Mucosa of descending colon (tissue), 3 donors: ENCODE results near the gene NTRK1. TPM values are rescaled to one million over a fixed set of nuclear protein-coding genes. Genes with fewer than 3 reads are reported as not detected.

Experiments
- ATAC-seq: fragments of 200-7000 bp; cut with Tn5 transposase; one replicate; pipeline ENCODE4 v1.9.1; 2020; ENCODE audit warnings: mild to moderate bottlenecking, moderate library complexity
- DNase-seq, 3 donors: peaks; one replicate each; pipeline ENCODE4 v3.0.0-alpha.2; 2020
- H3K36me3 ChIP-seq: fragments of 200-600 bp; one replicate; pipeline ENCODE4 v1.8.0; 2021; ENCODE audit warnings: low read depth, mild to moderate bottlenecking
- H3K4me1 ChIP-seq: fragments of 200-600 bp; one replicate; pipeline ENCODE4 v1.8.0; 2021; ENCODE audit warnings: low read depth, mild to moderate bottlenecking
- H3K4me3 ChIP-seq: fragments of 200-600 bp; one replicate; pipeline ENCODE4 v1.8.0; 2021; ENCODE audit warnings: mild to moderate bottlenecking
- H3K9me3 ChIP-seq: fragments of 200-600 bp; one replicate; pipeline ENCODE4 v1.8.0; 2021; ENCODE audit warnings: mild to moderate bottlenecking
- intact Hi-C, 2 donors: fragments of 100-400 bp; cut with DNase I in 1 of 2; cut with micrococcal nuclease in 1 of 2; formaldehyde crosslinking; loops; one replicate each; pipeline versions ENCODE4 v1.11.0 to v1.11.1; 2022; cut with DNase I, micrococcal nuclease
- total RNA-seq, 3 donors: library from RNA; stranded (reverse); fragmentation: NEBNext Ultra II Directional in 2 of 3; extraction: Animal tissue kit (Norgen Biotek cat#: 25700) in 2 of 3; gene quantifications; one replicate each; pipeline versions ENCODE4 v1.2.1 to v1.2.4, GENCODE V29; 2021 to 2023
- TF ChIP-seq, protein P1 (sequence below): fragments of 200-600 bp; IDR thresholded peaks from one replicate; pipeline ENCODE4 v1.8.0; 2022; ENCODE audit warnings: antibody characterized with exemption, mild to moderate bottlenecking
- donor health status: DM: no; HTN: no; CAD: no; lungs with moderate emphysema.
- donor health status: DM: no; HTN: no; CAD: no.
- donor health status: DM: no; HTN: yes; CAD: no.

Gene NTRK1
- total RNA-seq, 3 donors from 2014 or later, result 0.67 to 1.3 (median 0.79) TPM

DNA sequence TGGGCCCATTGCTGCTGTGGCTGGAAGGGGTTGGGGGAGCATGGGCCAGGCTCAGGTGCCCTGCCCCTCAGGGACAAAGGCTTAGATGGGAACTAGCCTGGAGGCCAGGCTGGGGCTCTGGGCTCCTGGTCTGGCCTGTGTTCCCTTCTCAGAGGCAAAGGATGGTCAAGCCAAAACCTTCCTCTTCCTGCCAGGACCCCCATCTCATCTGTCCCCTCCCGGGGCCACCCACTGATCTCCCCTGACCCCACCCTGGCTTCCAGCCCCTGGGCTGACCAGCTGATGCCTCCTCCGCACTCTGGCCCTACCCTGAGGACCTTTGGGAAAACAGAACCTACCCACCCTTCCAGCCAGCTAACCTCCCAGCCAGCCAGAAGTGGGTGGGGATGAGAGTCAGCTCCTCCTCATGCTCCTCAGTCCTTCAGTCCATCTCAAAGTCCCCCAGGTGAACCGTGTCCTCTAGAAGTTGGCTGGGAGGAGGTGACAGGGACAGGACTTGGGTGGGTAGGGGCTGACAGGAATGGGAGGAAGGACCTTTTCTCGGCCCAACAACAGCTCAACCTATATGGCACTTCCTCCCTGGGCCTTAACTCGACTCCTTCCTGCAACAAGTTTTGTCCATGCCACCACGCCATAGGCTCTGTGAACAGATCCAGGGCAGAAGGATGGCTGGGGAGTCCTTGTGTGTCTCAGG is 40.4 kb downstream of the NTRK1 start:
- Histone ChIP-seq H3K36me3 (no peaks in the 10 kb centered on the region), H3K4me3 (no peak overlapping the region), H3K4me1 (no peaks in the 10 kb centered on the region), H3K9me3 (no peaks in the 10 kb centered on the region)
- intact Hi-C loops, result no loop called here
- peak in 2 of 3 donors; percentile 8 to 26 for DNase-seq
- TF ChIP-seq, protein P1, sequence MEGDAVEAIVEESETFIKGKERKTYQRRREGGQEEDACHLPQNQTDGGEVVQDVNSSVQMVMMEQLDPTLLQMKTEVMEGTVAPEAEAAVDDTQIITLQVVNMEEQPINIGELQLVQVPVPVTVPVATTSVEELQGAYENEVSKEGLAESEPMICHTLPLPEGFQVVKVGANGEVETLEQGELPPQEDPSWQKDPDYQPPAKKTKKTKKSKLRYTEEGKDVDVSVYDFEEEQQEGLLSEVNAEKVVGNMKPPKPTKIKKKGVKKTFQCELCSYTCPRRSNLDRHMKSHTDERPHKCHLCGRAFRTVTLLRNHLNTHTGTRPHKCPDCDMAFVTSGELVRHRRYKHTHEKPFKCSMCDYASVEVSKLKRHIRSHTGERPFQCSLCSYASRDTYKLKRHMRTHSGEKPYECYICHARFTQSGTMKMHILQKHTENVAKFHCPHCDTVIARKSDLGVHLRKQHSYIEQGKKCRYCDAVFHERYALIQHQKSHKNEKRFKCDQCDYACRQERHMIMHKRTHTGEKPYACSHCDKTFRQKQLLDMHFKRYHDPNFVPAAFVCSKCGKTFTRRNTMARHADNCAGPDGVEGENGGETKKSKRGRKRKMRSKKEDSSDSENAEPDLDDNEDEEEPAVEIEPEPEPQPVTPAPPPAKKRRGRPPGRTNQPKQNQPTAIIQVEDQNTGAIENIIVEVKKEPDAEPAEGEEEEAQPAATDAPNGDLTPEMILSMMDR, result no peak
- no peak for ATAC-seq

DNA sequence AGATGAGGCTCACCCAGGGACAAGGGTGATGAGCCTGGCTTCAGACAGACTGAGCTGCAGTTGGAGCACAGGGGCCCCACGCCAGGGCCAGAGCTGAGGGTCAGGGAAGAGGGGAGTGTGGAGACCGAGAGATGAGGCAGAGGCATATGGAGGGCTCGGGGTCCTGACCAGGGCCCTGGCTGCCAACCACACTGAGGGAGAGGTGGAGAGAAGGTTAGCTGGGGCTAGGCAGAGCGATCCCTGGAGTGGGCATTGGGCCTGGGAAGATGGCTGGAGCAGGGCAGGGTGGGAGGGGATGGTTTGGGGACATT is 40.9 kb downstream of the NTRK1 start:
- Histone ChIP-seq H3K36me3 (no peaks in the 10 kb centered on the region), H3K4me1 (no peaks in the 10 kb centered on the region), H3K9me3 (no peaks in the 10 kb centered on the region), H3K4me3 (no peak overlapping the region)
- DNase-seq (peak in 2 of 3 donors; percentile 13 to 15), ATAC-seq (no peak)
- intact Hi-C loops, result no loop called here
- TF ChIP-seq, protein P1, result no peak

DNA sequence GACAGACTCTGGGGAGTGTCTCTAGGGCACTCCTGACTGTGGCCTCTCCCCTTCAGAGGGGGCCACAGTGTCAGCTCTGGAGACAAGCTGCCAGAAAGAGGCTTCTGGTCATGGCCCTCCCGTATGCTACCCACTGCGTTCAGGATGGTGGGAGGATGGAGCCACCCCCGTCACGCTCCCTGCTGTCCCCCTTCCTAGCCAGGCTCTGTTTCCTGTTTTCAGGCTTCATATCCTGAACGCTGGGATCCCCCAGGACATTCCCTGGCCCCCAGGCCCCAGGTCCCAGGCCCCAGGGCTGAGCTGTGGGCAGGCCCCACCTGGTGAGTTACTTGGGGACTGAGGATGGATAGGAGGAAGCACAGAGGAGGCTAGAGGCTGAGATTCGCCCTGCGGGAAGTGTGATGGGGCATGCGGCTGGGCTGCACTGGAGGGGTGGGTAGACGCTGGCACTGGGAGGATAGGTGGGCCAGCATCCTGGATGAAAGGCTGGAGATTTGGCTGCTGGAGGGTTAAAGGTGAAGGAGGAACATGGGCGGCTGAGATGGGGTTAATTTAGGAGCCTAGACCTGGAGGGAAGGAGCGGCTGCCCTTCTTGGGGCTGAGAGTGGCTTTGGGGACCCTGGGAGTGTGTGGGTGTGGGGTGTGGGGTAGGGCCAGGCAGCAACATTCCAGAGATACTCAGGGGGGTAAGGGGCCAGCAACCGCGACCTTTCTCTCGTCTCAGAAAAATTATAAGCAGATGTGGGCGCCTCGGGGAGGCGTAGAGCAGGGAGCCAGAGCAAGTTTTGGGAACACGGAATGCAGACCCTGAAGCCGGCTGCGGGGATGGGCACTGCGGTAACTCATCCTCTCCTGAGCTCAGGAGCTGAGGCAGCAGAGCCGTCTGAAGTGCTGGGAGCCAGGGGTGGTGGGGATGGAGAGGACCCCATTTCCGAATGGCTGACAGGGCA is 41.6 kb downstream of the NTRK1 start:
- no peak for ATAC-seq
- intact Hi-C loops, result no loop called here
- TF ChIP-seq, protein P1, result no peak
- no peaks in the 10 kb centered on the region for H3K4me1 ChIP-seq
- DNase-seq, result peak in 2 of 3 donors; percentile 11 to 25
- H3K9me3 ChIP-seq, result no peaks in the 10 kb centered on the region
- H3K36me3 ChIP-seq, result no peaks in the 10 kb centered on the region
- no peak overlapping the region for H3K4me3 ChIP-seq

DNA sequence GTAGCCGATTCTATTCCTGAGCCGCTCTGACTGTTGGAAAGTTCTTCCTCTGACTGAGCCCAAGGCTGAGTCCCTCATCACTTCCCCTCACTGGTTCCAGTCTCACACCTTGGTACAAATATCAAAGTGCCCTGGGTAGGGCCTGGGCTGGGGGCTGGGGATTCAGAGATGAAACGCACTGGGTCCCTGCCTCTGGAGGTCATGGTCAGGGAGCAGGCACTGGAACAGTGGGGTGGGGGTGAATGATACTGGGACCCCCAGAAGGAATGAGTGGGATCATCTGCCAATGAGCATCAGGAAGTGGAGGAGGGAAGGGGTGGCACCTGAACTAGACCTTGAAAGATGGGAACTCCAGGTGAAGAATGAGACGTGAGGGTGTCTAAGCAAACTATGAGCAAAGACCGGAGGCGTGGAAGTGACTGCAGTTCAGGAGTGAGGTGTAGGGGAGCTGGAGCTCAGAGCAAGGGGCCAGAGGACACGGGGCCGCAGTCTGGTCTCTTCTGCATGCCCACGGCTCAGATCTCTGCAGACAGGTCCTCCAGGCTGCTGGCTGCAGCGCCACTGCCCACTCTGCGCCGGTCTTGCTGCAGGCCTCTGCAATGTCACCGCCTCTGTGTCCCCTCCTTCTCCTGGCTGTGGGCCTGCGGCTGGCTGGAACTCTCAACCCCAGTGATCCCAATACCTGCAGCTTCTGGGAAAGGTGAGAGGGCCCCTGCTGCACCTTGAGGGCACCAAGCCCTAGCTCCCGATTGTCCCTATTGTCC is 42.8 kb downstream of the NTRK1 start:
- Histone ChIP-seq H3K4me1 (peaks cover 9% of the 10 kb centered on the region), H3K4me3 (no peak overlapping the region), H3K36me3 (no peaks in the 10 kb centered on the region), H3K9me3 (no peaks in the 10 kb centered on the region)
- ATAC-seq (no peak), DNase-seq (peak in 2 of 3 donors; percentile 8 to 17)
- TF ChIP-seq, protein P1, result no peak
- intact Hi-C loops, result no loop called here

DNA sequence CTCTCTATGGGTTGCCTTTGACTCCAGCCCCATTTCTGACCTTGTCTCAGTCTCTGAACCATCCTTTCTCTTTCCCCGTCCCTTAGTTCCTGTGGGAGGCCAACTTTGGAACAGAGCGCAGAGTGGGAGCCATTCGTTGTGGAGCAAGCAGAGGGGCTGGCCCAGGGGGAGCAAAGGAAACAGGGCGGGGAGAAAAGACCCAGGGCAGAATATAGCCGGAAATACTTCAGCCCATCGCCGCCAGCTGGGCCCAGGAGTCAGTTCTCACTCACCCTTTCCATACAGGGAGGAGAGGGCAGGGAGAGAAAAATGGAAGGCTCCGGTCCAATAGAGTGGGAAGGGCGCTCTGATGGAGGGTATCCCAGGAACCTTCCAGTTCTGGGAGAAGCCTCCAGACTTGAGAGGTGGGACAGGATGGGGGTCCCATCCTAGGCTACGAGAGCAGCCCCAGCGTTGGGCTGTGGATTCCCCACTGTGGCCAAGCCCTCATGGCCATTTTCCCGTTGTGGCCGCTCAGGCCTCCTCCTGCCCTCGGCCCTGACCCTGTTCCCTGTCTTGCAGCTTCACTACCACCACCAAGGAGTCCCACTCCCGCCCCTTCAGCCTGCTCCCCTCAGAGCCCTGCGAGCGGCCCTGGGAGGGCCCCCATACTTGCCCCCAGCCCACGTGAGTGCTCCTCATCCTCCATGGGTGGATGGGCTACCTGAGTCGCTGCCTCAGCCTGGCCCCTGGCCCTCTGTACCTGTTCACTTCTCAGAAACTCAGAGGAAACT is 43.7 kb downstream of the NTRK1 start:
- intact Hi-C loops, result no loop called here
- peak in 2 of 3 donors; percentile 16 to 31 for DNase-seq

More for the DNA sequence above, 43.7 kb downstream of the NTRK1 start:
- no peak for ATAC-seq
- no peak overlapping the region for H3K4me3 ChIP-seq
- no peaks in the 10 kb centered on the region for H3K9me3 ChIP-seq
- peaks cover 12% of the 10 kb centered on the region for H3K4me1 ChIP-seq
- TF ChIP-seq, protein P1, result no peak
- H3K36me3 ChIP-seq, result no peaks in the 10 kb centered on the region
